Measurements from ENCODE around the gene AMER2. TPM values are rescaled to one million over a fixed set of nuclear protein-coding genes. Genes with fewer than 3 reads are reported as not detected.
A peak's percentile ranks its signal among the peaks of the same experiment; 100 is the strongest.

Gene AMER2
- polyA plus RNA-seq, 1 donor from 2014 or later = 33.2 TPM

GRCh38 chr13:25116044-25116443, 56.0 kb downstream of the AMER2 start:
- H3K27ac ChIP-seq (ENCODE audit: low read length) = no peak overlapping the region
- H3K9me2 ChIP-seq (ENCODE audit: insufficient read depth, low read length) = no peaks in the 10 kb centered on the region
- no peaks in the 10 kb centered on the region for H4K20me1 ChIP-seq (ENCODE audit: insufficient read depth)
- H3K9ac ChIP-seq (ENCODE audit: low read length) = no peak overlapping the region
- no peak overlapping the region for H3K4me3 ChIP-seq (ENCODE audit: low read length)
- no peak for TF ChIP-seq MXI1 (conservative IDR thresholded peaks at IDR 0.05; ENCODE audit: poor library complexity, severe bottlenecking)
- no peak for TF ChIP-seq EP300 (conservative IDR thresholded peaks at IDR 0.05; ENCODE audit: poor library complexity, severe bottlenecking)
- no peak for TF ChIP-seq EZH2 (IDR thresholded peaks at IDR 0.05; ENCODE audit: borderline replicate concordance, insufficient read depth, low read length, poor library complexity, severe bottlenecking)
- no peak for TF ChIP-seq POLR2AphosphoS5 (IDR thresholded peaks at IDR 0.05)
- no peak for TF ChIP-seq TAF1 (IDR thresholded peaks at IDR 0.05; ENCODE audit: low read depth)
- TF ChIP-seq SMC3 (conservative IDR thresholded peaks at IDR 0.05; ENCODE audit: poor library complexity) = no peak
- H3K36me3 ChIP-seq (ENCODE audit: insufficient read depth, low read length) = no peaks in the 10 kb centered on the region
- no peak overlapping the region for H2AFZ ChIP-seq (ENCODE audit: low read depth, low read length)
- no peak overlapping the region for H3K4me2 ChIP-seq (ENCODE audit: low read length)
- no peaks in the 10 kb centered on the region for H3K27me3 ChIP-seq (ENCODE audit: insufficient read depth, low read depth, low read length)
- no peaks in the 10 kb centered on the region for H3K9me3 ChIP-seq (ENCODE audit: low read length)
- H3K79me2 ChIP-seq (replicated peaks; ENCODE audit: insufficient read depth, low read length) = no peaks in the 10 kb centered on the region
- H3F3A ChIP-seq (ENCODE audit: insufficient read depth, low read length, poor library complexity, severe bottlenecking) = no peaks in the 10 kb centered on the region

GRCh38 chr13:25114220-25114619, 57.9 kb downstream of the AMER2 start:
- Histone ChIP-seq H4K20me1 (ENCODE audit: insufficient read depth) (no peaks in the 10 kb centered on the region), H3K79me2 (replicated peaks; ENCODE audit: insufficient read depth, low read length) (no peaks in the 10 kb centered on the region), H3K4me2 (ENCODE audit: low read length) (no peak overlapping the region), H2AFZ (ENCODE audit: low read depth, low read length) (no peak overlapping the region), H3K9me3 (ENCODE audit: low read length) (no peaks in the 10 kb centered on the region), H3K36me3 (ENCODE audit: insufficient read depth, low read length) (no peaks in the 10 kb centered on the region), H3K27ac (ENCODE audit: low read length) (no peak overlapping the region), H3K27me3 (ENCODE audit: insufficient read depth, low read depth, low read length) (no peaks in the 10 kb centered on the region), H3F3A (ENCODE audit: insufficient read depth, low read length, poor library complexity, severe bottlenecking) (no peaks in the 10 kb centered on the region), H3K9me2 (ENCODE audit: insufficient read depth, low read length) (no peaks in the 10 kb centered on the region), H3K9ac (ENCODE audit: low read length) (peak overlapping the region; percentile 13), H3K4me3 (ENCODE audit: low read length) (no peak overlapping the region)
- TF ChIP-seq RAD21 (conservative IDR thresholded peaks at IDR 0.05) = peak; percentile 89
- no peak for TF ChIP-seq POLR2AphosphoS5 (IDR thresholded peaks at IDR 0.05)
- TF ChIP-seq SMC3 (conservative IDR thresholded peaks at IDR 0.05; ENCODE audit: poor library complexity) = peak; percentile 91
- no peak for TF ChIP-seq MXI1 (conservative IDR thresholded peaks at IDR 0.05; ENCODE audit: poor library complexity, severe bottlenecking)
- peak; percentile 93 for TF ChIP-seq CTCF (IDR thresholded peaks at IDR 0.05; ENCODE audit: poor library complexity, severe bottlenecking)
- TF ChIP-seq EZH2 (IDR thresholded peaks at IDR 0.05; ENCODE audit: borderline replicate concordance, insufficient read depth, low read length, poor library complexity, severe bottlenecking) = no peak
- no peak for TF ChIP-seq TAF1 (IDR thresholded peaks at IDR 0.05; ENCODE audit: low read depth)
- TF ChIP-seq EP300 (conservative IDR thresholded peaks at IDR 0.05; ENCODE audit: poor library complexity, severe bottlenecking) = no peak
- no peak for TF ChIP-seq REST (IDR thresholded peaks at IDR 0.05; ENCODE audit: borderline replicate concordance)

Data from neural cell (in vitro differentiated cells).